Epithelial cell of proximal tubule (primary cell): ENCODE results near the gene DPYD. TPM values are rescaled to one million over a fixed set of nuclear protein-coding genes. Genes with fewer than 3 reads are reported as not detected.

Experiments used
- DNase-seq: peaks from one replicate; pipeline ENCODE4 v3.0.0-alpha.2; 2011; ENCODE audit warnings: low read depth
- H3K4me3 ChIP-seq: 2 replicates; pipeline ENCODE4 v1.5.1; 2011; ENCODE audit warnings: low read depth, mild to moderate bottlenecking, low read length
- CTCF ChIP-seq: conservative IDR thresholded peaks from 2 replicates; pipeline ENCODE4 v1.5.1; 2012; ENCODE audit warnings: low read depth, mild to moderate bottlenecking, low read length
- total RNA-seq: library from RNA; depleted of rRNA; stranded (reverse); fragments of >200 nt; gene quantifications from 2 replicates; pipeline ENCODE4 v1.2.3, GENCODE V29; 2015

DPYD gene
- total RNA-seq, 1 donor from 2014 or later: 5.1 TPM

DNA sequence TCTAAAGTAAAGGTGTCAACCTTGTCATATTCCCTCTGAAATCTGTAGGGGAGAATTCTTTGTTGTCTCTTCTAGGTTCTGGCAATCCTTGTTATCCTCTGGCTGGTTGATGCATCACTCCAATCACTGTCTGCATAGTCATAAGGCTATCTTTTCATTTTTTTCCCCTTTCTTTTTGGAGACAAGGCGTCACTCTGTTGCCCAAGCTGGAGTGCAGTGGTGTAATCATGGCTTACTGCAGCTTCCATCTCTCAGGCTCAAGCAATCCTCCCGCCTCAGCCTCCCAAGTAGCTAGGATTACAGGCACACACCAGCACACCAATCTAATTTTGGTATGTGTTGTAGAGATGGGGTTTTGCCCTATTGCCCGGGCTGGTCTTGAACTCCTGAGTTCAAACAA lies 12.9 kb downstream of the DPYD start:
- no peak for TF ChIP-seq CTCF
- no peak overlapping the region for H3K4me3 ChIP-seq
- no peak for DNase-seq

GRCh38 chr1:97906567-97907241 lies 14.1 kb downstream of the DPYD start:
- TF ChIP-seq CTCF: no peak
- H3K4me3 ChIP-seq: no peak overlapping the region
- DNase-seq: no peak

DNA sequence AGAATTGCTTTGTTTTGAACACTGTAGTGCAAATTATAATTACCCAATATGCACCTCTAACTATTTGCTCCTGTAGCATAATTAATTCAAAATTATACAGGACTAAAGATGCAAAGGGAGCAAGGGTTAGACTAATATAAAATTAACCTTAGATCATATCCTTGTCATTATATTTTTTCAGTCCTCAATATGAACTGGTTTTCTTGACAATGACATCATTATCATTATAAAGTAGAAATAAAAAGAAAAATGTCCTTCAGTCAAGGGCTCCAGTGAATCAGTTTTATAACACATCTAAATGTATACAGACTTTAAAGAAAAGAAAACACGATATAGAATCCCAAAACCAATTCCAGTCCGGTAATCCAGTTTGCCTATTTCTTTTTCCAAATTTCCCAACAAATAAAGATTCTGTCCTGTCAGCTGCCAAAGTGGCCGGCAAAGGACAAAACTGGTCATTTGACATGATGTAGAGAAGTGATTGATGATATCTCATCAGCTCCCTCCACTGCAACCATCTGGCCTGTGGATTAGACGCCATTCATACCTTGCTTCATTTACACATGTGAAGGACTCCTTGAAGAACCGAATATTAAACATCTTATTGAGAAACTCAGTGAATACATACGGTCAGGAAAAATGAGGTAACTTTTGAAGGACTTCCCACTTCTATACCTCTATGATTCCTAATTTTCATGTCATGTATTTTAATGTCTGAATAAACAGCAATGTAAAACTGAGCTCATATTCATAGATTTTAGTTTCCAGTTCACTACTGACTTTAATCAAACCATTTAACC lies 15.5 kb downstream of the DPYD start:
- TF ChIP-seq CTCF: no peak
- no peak for DNase-seq
- H3K4me3 ChIP-seq: no peak overlapping the region

GRCh38 chr1:97904534-97904933 lies 16.3 kb downstream of the DPYD start:
- DNase-seq: no peak
- H3K4me3 ChIP-seq: no peak overlapping the region
- TF ChIP-seq CTCF: no peak

- no peak for TF ChIP-seq CTCF
- no peak for DNase-seq
- no peak overlapping the region for H3K4me3 ChIP-seq
Measured at GRCh38 chr1:97903626-97904025, 17.2 kb downstream of the DPYD start.

DNA sequence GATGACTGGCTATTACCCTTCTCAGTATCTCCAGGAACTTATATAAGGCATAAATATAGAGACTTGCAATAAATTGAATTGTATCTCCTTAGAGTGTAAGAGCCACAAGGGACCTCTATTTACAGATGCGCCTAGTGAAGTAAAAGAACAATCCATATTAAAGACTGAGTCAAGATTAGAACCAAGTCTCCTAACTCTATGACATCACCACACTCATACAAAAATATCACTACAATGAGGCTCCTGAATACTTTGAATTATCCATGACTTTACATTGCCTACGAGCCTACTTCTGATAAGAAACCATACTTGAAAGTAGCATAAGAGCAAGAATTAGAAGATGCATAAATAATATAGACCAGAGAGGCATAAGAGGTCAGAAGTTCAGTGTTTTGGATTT lies 18.8 kb downstream of the DPYD start:
- no peak for DNase-seq
- no peak for TF ChIP-seq CTCF
- no peak overlapping the region for H3K4me3 ChIP-seq
